Nephron progenitor cell (in vitro differentiated cells): ENCODE measurements around the gene KLHL11.
"Not testable (repeated sequence)": the region's sequence is repeated elsewhere in the genome, so short reads cannot be mapped to it uniquely, and the experiment has no call there.

ENCODE experiments used
- DNase-seq: peaks from one replicate; pipeline ENCODE4 v3.0.0; 2021
- H3K27ac Mint-ChIP-seq: 2 replicates; pipeline ENCODE4 v1.8.0; 2021; ENCODE audit warnings: mild to moderate bottlenecking, moderate library complexity, mixed read lengths
- H3K27me3 Mint-ChIP-seq: 2 replicates; pipeline ENCODE4 v1.8.0; 2021; ENCODE audit warnings: mild to moderate bottlenecking, low read depth, mixed read lengths; ENCODE audit not compliant: poor library complexity
- H3K36me3 Mint-ChIP-seq: 2 replicates; pipeline ENCODE4 v1.8.0; 2021; ENCODE audit warnings: low read depth, mixed read lengths
- H3K4me1 Mint-ChIP-seq: 2 replicates; pipeline ENCODE4 v1.8.0; 2021; ENCODE audit warnings: mixed read lengths
- H3K4me3 Mint-ChIP-seq: 2 replicates; pipeline ENCODE4 v1.8.0; 2021; ENCODE audit warnings: mild to moderate bottlenecking, moderate library complexity, mixed read lengths
- H3K9me3 Mint-ChIP-seq: 2 replicates; pipeline ENCODE4 v1.8.0; 2021; ENCODE audit warnings: mild to moderate bottlenecking, moderate library complexity, mixed read lengths
- TF ChIP-seq, protein P1 (sequence below): fragments of 200-600 bp; sonication (generic); IDR thresholded peaks from 2 replicates; pipeline ENCODE4 v1.5.0; 2021; ENCODE audit warnings: antibody characterized with exemption

The KLHL11 gene

DNA sequence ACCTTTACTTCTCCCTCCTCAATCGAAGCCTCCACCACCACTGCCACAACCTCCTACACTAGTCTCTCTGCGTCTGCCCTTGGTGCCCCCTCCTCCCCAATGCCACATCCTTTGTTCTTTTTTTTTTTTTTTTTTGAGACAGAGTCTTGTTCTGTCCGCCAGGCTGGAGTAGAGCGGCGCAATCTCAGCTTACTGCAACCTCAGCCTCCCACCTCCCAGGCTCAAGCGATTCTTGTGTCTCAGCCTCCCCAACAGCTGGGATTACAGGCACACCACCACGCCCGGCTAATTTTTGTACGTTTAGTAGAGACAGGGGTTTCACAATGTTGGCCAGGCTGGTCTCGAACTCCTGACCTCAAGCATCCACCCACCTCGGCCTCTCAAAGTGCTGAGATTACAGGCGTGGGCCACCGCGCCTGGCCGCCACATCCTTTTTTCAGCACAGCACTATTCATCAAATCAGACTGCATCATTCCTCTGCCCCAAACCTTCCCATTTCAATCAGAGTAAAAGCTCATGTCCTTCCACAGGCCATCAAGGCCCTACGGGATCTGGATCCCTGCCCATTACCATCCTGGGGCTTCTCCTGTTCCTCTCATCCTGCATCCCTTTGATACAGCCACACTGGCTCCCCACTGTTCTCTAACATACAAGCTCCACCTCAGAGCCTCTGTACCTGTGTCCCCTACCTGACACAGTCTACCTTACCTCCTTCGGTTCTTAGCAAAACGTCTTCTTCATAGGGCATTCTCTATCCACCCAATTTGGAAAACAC is 2.0 kb downstream of the KLHL11 start:
- no peak overlapping the region for H3K27ac Mint-ChIP-seq
- DNase-seq = no peak
- no peaks in the 10 kb centered on the region for H3K9me3 Mint-ChIP-seq
- H3K27me3 Mint-ChIP-seq = peaks cover 3% of the 10 kb centered on the region
- H3K4me3 Mint-ChIP-seq = no peak overlapping the region
- H3K4me1 Mint-ChIP-seq = peaks cover 34% of the 10 kb centered on the region
- H3K36me3 Mint-ChIP-seq = peaks cover 21% of the 10 kb centered on the region
- TF ChIP-seq, protein P1, sequence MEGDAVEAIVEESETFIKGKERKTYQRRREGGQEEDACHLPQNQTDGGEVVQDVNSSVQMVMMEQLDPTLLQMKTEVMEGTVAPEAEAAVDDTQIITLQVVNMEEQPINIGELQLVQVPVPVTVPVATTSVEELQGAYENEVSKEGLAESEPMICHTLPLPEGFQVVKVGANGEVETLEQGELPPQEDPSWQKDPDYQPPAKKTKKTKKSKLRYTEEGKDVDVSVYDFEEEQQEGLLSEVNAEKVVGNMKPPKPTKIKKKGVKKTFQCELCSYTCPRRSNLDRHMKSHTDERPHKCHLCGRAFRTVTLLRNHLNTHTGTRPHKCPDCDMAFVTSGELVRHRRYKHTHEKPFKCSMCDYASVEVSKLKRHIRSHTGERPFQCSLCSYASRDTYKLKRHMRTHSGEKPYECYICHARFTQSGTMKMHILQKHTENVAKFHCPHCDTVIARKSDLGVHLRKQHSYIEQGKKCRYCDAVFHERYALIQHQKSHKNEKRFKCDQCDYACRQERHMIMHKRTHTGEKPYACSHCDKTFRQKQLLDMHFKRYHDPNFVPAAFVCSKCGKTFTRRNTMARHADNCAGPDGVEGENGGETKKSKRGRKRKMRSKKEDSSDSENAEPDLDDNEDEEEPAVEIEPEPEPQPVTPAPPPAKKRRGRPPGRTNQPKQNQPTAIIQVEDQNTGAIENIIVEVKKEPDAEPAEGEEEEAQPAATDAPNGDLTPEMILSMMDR = no peak

DNA sequence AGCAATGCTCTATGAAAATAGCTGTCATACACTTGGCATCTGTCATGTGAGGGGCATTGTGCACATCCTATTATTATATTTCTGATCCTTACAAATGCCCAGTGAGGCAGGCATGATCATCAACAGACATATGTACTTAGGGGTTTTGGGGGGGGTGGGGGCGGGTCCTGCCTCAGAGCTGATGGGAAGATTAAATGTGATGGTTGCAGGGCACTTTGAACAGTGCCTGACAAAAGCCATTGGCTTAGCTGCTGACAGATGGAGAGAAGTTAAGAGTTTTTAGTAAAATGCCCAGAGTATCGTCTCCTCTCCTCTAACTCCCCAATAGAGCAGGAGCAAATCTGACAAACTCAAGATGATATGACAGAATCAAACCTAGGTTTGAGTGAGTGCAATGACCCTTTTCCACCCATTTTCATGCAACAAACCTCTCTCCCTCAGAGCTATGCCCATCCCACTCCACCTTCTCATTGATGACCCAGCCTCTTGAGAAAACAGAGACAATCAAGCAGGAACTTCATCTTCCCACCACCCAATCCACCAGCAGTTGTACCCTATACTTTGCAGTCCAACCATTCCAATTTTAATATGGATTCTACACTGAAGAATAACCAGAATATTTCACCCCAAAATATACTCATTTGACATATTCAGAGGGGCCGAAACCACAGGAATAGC is 4.8 kb downstream of the KLHL11 start:
- DNase-seq = no peak
- Mint-ChIP-seq H3K36me3 (peaks cover 6% of the 10 kb centered on the region), H3K9me3 (no peaks in the 10 kb centered on the region), H3K27me3 (peaks cover 3% of the 10 kb centered on the region), H3K4me3 (no peak overlapping the region), H3K4me1 (peaks cover 31% of the 10 kb centered on the region), H3K27ac (peak overlapping the region; percentile 73)
- TF ChIP-seq, protein P1 = no peak

DNA sequence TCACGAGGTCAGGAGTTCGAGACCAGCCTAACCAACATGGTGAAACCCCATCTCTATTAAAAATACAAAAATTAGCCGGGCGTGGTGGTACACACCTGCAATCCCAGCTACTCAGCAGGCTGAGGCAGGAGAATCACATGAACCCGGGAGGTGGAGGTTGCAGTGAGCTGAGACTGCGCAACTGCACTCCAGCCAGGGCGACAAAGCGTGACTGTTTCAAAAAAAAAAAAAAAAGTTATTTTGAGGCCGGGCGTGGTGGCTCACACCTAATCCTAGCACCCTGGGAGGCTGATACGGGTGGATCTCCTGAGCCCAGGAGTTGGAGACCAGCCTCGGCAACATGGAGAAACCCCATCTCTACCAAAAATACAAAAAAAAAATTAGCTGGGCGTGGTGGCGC is 13.8 kb downstream of the KLHL11 start:
- not testable (repeated sequence) for H3K9me3 Mint-ChIP-seq, H3K4me3 Mint-ChIP-seq, DNase-seq, H3K27ac Mint-ChIP-seq, H3K27me3 Mint-ChIP-seq
- Mint-ChIP-seq H3K4me1 (peaks cover 29% of the 10 kb centered on the region), H3K36me3 (peaks cover 29% of the 10 kb centered on the region)

DNA sequence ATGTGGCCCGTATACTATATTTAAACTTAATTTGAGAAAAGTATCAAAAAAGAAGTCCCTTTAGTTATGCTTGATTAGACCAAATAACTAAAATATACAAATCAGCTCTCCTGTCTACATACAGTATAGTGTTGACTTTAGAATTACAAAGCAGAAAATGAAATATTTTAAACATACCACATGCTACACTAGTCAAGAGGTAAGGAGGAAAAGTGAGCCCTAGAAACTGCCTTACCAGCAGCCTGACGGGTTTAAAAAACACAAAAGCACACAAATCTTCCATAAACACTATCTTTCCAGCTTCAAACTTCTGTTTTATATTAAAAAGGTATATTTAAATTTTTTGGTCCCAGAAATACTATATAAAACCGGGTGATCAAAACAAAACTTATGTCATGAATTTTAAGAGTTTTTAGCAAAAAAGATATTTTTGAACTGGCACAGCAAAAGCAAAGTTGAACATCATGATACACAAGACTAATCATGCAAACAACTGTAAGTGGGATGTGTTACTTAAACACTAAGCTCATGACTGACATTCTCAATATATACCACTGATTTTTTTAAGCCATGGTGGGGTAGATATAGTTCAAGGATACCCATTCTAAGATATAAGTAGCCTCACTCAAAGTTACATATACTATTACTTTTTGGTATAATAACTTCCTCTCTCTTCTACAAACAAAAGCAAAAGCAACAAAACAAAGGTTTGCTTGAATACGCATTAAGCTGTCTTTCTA is 15.8 kb downstream of the KLHL11 start:
- DNase-seq = no peak
- H3K9me3 Mint-ChIP-seq = no peaks in the 10 kb centered on the region
- peaks cover 29% of the 10 kb centered on the region for H3K4me1 Mint-ChIP-seq
- no peak overlapping the region for H3K27ac Mint-ChIP-seq
- H3K4me3 Mint-ChIP-seq = no peak overlapping the region
- TF ChIP-seq, protein P1 = no peak
- no peaks in the 10 kb centered on the region for H3K27me3 Mint-ChIP-seq
- H3K36me3 Mint-ChIP-seq = peaks cover 23% of the 10 kb centered on the region

DNA sequence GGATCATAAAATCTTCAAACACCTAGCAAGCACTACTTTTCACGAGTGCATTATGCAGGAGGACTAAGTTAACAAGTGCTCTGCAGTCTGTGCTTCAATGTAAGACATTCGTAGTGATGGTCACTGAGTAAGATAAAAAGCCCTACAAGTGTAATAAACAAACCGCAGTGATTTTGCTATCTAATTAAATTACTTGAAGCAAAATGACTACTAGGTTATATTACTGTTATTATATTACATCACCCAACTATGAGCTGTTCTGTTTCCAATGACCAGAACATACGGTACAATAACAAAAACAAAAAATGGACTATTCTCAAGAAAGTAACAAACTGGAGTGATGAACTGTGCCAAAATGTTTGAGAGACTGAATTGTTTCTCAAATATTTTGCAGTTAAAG is 16.4 kb downstream of the KLHL11 start:
- TF ChIP-seq, protein P1 = no peak
- Mint-ChIP-seq H3K4me3 (no peak overlapping the region), H3K27ac (no peak overlapping the region), H3K4me1 (peaks cover 29% of the 10 kb centered on the region), H3K9me3 (no peaks in the 10 kb centered on the region), H3K36me3 (peaks cover 17% of the 10 kb centered on the region), H3K27me3 (no peaks in the 10 kb centered on the region)
- no peak for DNase-seq

DNA sequence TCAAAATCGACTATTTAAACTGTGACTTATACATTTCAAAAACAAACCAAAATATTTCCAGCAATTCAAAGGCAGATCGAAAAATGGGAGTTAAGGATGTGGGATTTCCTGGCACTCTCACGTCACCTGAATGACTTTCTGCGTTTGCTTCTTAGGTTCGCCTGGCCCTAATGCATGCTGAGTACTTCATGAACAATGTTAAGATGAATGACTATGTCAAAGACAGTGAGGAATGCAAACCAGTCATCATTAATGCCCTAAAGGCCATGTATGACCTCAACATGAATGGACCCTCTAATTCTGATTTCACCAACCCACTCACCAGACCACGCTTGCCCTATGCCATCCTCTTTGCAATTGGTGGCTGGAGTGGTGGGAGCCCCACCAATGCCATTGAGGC is 20.3 kb downstream of the KLHL11 start:
- H3K4me3 Mint-ChIP-seq = no peak overlapping the region
- H3K27ac Mint-ChIP-seq = no peak overlapping the region
- DNase-seq = no peak
- no peaks in the 10 kb centered on the region for H3K27me3 Mint-ChIP-seq
- H3K9me3 Mint-ChIP-seq = no peaks in the 10 kb centered on the region
- H3K36me3 Mint-ChIP-seq = peaks cover 5% of the 10 kb centered on the region
- H3K4me1 Mint-ChIP-seq = peaks cover 23% of the 10 kb centered on the region
- TF ChIP-seq, protein P1 = no peak

DNA sequence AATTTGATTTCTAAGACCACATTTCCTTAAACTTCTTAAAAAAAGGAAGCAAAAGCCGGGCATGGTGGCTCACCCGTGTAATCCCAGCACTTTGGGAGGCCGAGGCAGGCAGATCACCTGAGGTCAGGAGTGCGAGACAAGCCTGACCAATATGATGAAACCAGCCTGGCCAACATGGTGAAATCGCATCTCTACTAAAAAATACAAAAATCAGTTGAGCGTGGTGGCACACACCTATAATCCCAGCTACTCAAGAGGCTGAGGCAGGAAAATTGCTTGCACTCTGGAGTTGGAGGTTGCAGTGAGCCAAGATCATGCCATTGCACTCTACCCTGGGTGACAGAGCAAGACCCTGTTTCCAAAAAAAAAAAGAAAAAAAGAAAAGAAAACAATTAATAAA is 24.4 kb downstream of the KLHL11 start:
- DNase-seq, H3K9me3 Mint-ChIP-seq, H3K36me3 Mint-ChIP-seq, H3K4me3 Mint-ChIP-seq, H3K27ac Mint-ChIP-seq, H3K27me3 Mint-ChIP-seq, H3K4me1 Mint-ChIP-seq: not testable (repeated sequence)

DNA sequence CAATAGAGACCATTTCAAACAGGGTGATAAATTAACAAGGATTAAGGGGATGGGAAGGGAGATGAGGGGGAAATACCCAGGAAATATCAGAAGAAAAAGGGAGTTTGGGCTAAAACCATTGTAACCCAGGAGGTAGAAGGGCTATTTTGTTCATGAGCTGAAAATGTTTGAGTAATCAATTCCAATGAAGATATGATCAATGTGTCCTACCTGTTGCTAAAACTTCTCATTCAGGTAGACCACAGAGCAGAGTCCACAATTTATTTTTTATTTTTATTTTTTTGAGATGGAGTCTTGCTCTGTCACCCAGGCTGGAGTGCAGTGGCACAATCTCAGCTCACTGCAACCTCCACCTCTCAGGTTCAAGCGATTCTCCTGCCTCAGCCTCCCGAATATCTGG is 25.8 kb downstream of the KLHL11 start:
- not testable (repeated sequence) for H3K9me3 Mint-ChIP-seq, H3K27ac Mint-ChIP-seq, DNase-seq, H3K27me3 Mint-ChIP-seq, H3K4me3 Mint-ChIP-seq, H3K36me3 Mint-ChIP-seq
- peaks cover 16% of the 10 kb centered on the region for H3K4me1 Mint-ChIP-seq
